AG04450 (cell line): Measurements from ENCODE around the gene DTX3. TPM values are rescaled to one million over a fixed set of nuclear protein-coding genes. Genes with fewer than 3 reads are reported as not detected.

Experiments
- CTCF ChIA-PET: fragments of 300-600, 350-600 bp; formaldehyde crosslinking; extraction: SDS; loops from one replicate; lab custom pipeline; 2022; ENCODE audit warnings: antibody characterized with exemption, inconsistent platforms; lab: Charles Lee
- POLR2A ChIA-PET: fragments of 350-600 bp; formaldehyde crosslinking; extraction: SDS; loops from one replicate; lab custom pipeline; 2021; ENCODE audit warnings: antibody characterized with exemption, inconsistent platforms; lab: Yijun Ruan, JAX
- DNase-seq: peaks from one replicate; pipeline ENCODE4 v3.0.0-alpha.2; 2011; ENCODE audit warnings: low read depth, low spot score
- H3K27ac ChIP-seq: one replicate; pipeline ENCODE4 v1.5.1; 2012; ENCODE audit warnings: low read depth, low read length, control low read depth
- H3K27me3 ChIP-seq: one replicate; pipeline ENCODE4 v1.6.0; 2012; ENCODE audit warnings: low read length; ENCODE audit not compliant: control insufficient read depth, insufficient read depth
- H3K4me3 ChIP-seq: 2 replicates; pipeline ENCODE4 v1.5.1; 2011; ENCODE audit warnings: mild to moderate bottlenecking, low read depth, low read length, control low read depth
- H3K9me3 ChIP-seq: 2 replicates; pipeline ENCODE4 v1.5.1; 2012; ENCODE audit warnings: low read length; ENCODE audit not compliant: control insufficient read depth, insufficient read depth
- polyA plus RNA-seq: library from polyadenylated mRNA; depleted of rRNA; stranded (reverse); fragments of >200 nt; gene quantifications from 2 replicates; pipeline ENCODE4 v1.2.3, GENCODE V29; 2011
- TF ChIP-seq, protein P1 (sequence below): IDR thresholded peaks from 2 replicates; pipeline ENCODE4 v1.5.1; 2011; ENCODE audit warnings: low read depth, low read length, control low read depth, inconsistent platforms

DTX3 gene
- polyA plus RNA-seq, 1 experiment = 24.8 TPM

DNA sequence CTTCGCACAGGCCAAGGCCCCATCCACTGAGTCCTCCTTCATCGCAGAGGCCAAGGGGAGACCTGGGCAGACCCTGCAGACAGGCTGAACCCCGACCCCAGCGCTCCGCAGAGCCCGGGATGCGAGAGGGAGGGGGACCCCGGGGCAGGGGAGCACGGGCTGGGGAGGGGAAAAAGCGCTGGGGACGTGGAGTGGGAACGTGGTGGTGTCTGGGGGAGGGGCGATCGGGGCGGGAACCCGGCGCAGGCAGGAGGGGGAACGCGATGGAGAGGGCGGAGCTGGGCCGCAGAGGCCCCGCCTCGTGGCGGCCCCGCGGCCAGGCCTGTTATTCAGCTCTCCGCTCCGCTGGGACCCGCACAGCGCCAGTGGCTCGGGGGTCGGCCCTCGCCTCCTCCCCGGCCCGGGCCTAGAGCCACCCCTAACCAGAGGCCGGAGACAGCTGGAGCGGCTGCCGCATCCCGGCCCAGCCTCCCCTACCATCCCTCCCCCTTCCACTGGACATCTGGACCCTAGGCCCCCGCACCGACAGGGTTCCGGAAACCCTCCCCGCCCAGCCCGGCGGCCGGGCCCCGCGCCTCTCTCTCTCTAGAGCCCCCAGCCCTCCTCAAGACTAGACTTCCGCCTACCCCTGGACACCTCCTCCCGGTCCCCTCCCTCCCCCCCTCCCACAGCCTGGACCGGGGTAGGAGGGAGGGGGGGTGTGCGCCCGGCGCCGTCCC lies 6.6 kb downstream of the DTX3 start, which contains the start of gene ARHGEF25:
ARHGEF25 (plus strand) TSS at position 328 of the 719 bp plus-strand sequence. CDS start 460 bp downstream, outside the sequence.
- H3K27me3 ChIP-seq = no peaks in the 10 kb centered on the region
- no peak within 1 kb of the TSS for H3K27ac ChIP-seq
- CTCF ChIA-PET = interaction anchor here (0.6 to 1.4 kb wide), 3 partner anchors 10 to 115 kb away, joined by 3 read pairs; no protein-coding TSS in a partner anchor
- TF ChIP-seq, protein P1, sequence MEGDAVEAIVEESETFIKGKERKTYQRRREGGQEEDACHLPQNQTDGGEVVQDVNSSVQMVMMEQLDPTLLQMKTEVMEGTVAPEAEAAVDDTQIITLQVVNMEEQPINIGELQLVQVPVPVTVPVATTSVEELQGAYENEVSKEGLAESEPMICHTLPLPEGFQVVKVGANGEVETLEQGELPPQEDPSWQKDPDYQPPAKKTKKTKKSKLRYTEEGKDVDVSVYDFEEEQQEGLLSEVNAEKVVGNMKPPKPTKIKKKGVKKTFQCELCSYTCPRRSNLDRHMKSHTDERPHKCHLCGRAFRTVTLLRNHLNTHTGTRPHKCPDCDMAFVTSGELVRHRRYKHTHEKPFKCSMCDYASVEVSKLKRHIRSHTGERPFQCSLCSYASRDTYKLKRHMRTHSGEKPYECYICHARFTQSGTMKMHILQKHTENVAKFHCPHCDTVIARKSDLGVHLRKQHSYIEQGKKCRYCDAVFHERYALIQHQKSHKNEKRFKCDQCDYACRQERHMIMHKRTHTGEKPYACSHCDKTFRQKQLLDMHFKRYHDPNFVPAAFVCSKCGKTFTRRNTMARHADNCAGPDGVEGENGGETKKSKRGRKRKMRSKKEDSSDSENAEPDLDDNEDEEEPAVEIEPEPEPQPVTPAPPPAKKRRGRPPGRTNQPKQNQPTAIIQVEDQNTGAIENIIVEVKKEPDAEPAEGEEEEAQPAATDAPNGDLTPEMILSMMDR = no peak
- DNase-seq = no peak
- POLR2A ChIA-PET = interaction anchor here (0.6 to 1.4 kb wide), 7 partner anchors 9 to 115 kb away, joined by 3 to 8 read pairs (median 4); partner anchors contain the start of gene DDIT3
- H3K9me3 ChIP-seq = no peaks in the 10 kb centered on the region; the same call in 1 of the 2 replicates
- peak within 1 kb of the TSS; percentile 71 for H3K4me3 ChIP-seq

DNA sequence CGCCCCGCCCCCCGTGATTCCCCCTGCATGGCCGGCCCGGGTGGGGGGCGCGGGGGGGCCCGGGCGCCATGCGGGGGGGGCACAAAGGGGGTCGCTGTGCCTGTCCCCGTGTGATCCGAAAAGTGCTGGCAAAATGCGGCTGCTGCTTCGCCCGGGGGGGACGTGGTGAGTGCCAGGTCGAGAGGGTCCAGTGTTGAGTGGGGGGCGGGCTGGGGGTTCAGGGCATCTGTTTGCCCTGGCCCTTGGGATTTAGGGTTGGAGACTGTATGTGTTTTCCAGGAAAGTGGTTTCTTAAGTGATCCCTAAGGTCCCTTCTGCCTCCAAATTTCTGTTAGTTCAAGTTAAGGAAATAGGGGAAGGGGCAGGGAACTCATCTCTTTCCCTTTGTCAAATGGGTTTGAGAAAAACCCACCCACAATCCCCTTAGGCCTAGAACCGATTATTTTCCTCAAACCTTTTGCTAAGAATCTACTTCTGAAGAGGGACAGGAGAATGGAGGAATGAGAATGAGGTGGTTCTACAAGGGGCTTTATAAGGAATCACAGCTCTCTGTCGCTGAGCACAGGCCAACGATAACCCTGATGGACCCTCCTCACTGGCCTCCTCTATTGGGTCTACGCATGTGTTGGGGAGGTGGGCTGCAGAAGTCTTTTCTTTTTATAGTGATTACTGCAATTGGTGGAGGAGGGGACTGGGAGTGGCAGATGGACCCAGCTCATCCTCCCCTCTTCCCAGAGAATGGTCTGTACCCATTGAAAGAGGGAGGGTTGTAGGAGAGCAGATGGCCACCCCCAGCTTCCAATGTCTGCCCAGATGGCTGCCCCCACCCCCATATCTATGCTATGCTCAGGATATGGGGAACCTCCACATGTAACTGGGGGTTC lies 7.4 kb downstream of the DTX3 start:
- H3K9me3 ChIP-seq = no peaks in the 10 kb centered on the region; the same call in 1 of the 2 replicates
- TF ChIP-seq, protein P1 = no peak
- ChIA-PET CTCF (interaction anchor here (0.6 to 1.4 kb wide), 4 partner anchors 9 to 114 kb away, joined by 3 to 6 read pairs (median 3); no protein-coding TSS in a partner anchor), POLR2A (interaction anchor here (0.9 to 1.4 kb wide), 5 partner anchors 9 to 92 kb away, joined by 3 to 8 read pairs (median 4); partner anchors contain the start of gene DDIT3)
- no peaks in the 10 kb centered on the region for H3K27me3 ChIP-seq
- no peak overlapping the region for H3K27ac ChIP-seq
- H3K4me3 ChIP-seq = peak overlapping the region; percentile 71
- DNase-seq = no peak

DNA sequence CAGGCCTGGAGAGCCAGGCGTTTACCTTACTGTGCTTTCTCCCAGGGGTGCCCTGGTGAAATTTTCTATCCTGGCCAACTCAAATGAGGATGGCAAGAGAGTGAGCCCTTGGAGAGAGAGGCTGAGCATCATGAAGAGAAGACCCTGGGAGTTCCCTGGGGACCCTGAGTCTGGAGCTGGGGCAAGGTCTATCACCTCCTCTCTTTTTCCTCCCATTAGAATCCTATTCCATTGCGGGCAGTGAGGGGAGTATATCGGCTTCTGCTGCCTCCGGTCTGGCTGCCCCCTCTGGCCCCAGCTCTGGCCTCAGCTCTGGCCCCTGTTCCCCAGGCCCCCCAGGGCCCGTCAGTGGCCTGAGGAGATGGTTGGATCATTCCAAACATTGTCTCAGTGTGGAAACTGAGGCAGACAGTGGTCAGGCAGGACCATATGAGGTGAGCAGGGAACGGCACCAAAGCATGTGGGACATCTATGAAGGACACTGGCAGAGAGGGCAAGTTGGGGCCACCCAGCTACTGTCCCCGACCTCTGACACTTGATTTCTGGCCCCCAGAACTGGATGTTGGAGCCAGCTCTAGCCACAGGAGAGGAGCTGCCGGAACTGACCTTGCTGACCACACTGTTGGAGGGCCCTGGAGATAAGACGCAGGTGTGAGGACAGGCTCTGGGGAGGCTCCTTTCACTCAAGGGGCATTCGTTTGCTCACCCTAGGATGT lies 8.2 kb downstream of the DTX3 start:
- TF ChIP-seq, protein P1 = no peak
- Histone ChIP-seq H3K4me3 (no peak overlapping the region), H3K9me3 (no peaks in the 10 kb centered on the region; the same call in 1 of the 2 replicates), H3K27ac (no peak overlapping the region), H3K27me3 (no peaks in the 10 kb centered on the region)
- CTCF ChIA-PET = interaction anchor here (0.8 kb wide), 1 partner anchor 9 kb away, joined by 3 read pairs; no protein-coding TSS in a partner anchor
- DNase-seq = no peak
- POLR2A ChIA-PET = no interaction called here

DNA sequence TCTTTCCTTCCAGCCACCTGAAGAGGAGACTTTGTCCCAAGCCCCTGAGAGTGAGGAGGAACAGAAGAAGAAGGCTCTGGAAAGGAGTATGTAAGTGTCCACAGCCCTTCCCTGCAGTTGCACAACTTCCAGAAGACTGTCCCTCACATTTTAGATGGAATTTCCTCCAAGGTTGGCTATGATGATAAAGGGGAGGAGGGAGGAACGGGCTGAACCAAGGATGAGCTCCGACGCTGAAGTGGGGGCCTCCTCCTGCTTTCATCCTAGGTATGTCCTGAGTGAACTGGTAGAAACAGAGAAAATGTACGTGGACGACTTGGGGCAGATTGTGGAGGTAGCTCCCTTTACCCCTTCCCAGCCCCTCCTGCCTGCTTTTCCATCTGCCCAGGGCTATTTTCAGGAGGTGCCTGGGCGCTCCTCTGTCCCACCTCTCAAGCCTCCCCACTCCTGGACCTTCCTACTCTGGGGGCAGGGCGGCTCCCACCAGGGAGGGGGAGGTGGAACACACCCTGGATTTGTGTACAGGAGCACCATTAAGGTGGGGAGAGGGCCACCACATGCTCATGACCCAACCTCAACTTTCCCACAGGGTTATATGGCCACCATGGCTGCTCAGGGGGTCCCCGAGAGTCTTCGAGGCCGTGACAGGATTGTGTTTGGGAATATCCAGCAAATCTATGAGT lies 8.9 kb downstream of the DTX3 start:
- Histone ChIP-seq H3K27ac (no peak overlapping the region), H3K9me3 (no peaks in the 10 kb centered on the region; the same call in 1 of the 2 replicates), H3K27me3 (no peaks in the 10 kb centered on the region), H3K4me3 (no peak overlapping the region)
- ChIA-PET POLR2A (no interaction called here), CTCF (interaction anchor here (0.8 to 4.0 kb wide), 4 partner anchors 9 to 30 kb away, joined by 3 to 27 read pairs (median 6); partner anchors contain the start of gene B4GALNT1)
- TF ChIP-seq, protein P1 = no peak
- no peak for DNase-seq
